Vagina (tissue), 2 donors: ENCODE data around the gene TAF1. TPM values are rescaled to one million over a fixed set of nuclear protein-coding genes. Genes with fewer than 3 reads are reported as not detected.
"Not testable (repeated sequence)": the region's sequence is repeated elsewhere in the genome, so short reads cannot be mapped to it uniquely, and the experiment has no call there.

Experiments
- DNase-seq, 2 donors: peaks; one replicate each; pipeline ENCODE4 v3.0.0-alpha.2; 2017; ENCODE audit errors: extremely low spot score in 2 of 2
- H3K27ac ChIP-seq: fragments of 200-600 bp; sonication (generic); one replicate; pipeline ENCODE4 v1.5.1; 2019
- H3K27me3 ChIP-seq: fragments of 200-600 bp; sonication (generic); one replicate; pipeline ENCODE4 v1.5.1; 2019
- H3K36me3 ChIP-seq, 2 donors: fragments of 200-600 bp; sonication (generic); one replicate each; pipeline ENCODE4 v1.5.1; 2017 to 2019
- H3K4me1 ChIP-seq: fragments of 200-600 bp; sonication (generic); one replicate; pipeline ENCODE4 v1.5.1; 2019
- H3K4me3 ChIP-seq, 2 donors: fragments of 200-600 bp; sonication (generic); 1 replicate in 1 of 2; 2 replicates in 1 of 2; pipeline ENCODE4 v1.5.1; 2016 to 2019
- H3K9me3 ChIP-seq: fragments of 200-600 bp; sonication (generic); one replicate; pipeline ENCODE4 v1.5.1; 2019
- CTCF ChIP-seq, 3 experiments: fragments of 450-650 bp in 2 of 3; fragments of 200-600 bp in 1 of 3; sonication (generic) in 1 of 3; IDR thresholded peaks; one replicate each; pipeline ENCODE4 v1.5.1; 2017 to 2019; ENCODE audit warnings: antibody characterized with exemption in 3 of 3, mild to moderate bottlenecking in 2 of 3, moderate library complexity in 2 of 3
- POLR2A ChIP-seq, 2 donors: fragments of 450-650 bp; IDR thresholded peaks; one replicate each; pipeline ENCODE4 v1.6.1; 2017; ENCODE audit warnings: antibody characterized with exemption in 2 of 2, mild to moderate bottlenecking in 2 of 2, moderate library complexity in 2 of 2
- POLR2AphosphoS5 ChIP-seq, 2 donors: sonication (generic); formaldehyde crosslinking; IDR thresholded peaks; one replicate each; pipeline ENCODE4 v1.9.0; 2017; ENCODE audit warnings: antibody characterized with exemption in 2 of 2, mild to moderate bottlenecking in 2 of 2, low read depth in 1 of 2; ENCODE audit not compliant: insufficient read depth in 1 of 2
- intact Hi-C: fragments of 100-400 bp; cut with DNase I; formaldehyde crosslinking; loops from one replicate; pipeline ENCODE4 v1.15.1; 2023
- total RNA-seq: library from RNA; depleted of rRNA; stranded (reverse); fragments of >200 nt; gene quantifications from one replicate; pipeline ENCODE4 v1.2.3, GENCODE V29; 2016

Gene TAF1
- total RNA-seq, 1 donor from 2014 or later: 49.8 TPM

DNA sequence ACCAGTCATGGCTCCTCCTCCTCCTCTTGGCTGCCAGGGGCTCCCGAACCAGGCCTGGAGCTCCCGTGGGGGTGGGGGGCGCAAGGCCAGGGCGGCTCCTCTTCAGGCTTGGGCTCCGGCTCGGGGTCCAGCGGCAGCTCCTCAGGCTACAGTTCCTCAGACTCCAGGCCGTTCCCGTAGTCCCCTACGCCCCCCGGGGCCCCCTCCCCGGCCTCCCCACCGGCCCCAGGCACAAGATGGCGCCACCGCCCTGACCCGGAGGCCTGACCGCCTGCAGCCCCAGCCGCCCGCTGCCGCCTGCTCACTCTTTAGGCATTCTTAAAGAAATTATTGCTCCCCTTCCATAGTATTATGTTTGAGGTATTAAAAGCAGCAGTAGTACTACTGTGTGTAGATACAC, 54.5 kb downstream of the TAF1 start:
- TF ChIP-seq POLR2AphosphoS5 (IDR thresholded peaks at IDR 0.05; ENCODE audit: insufficient read depth in 1 of 2, low read depth in 1 of 2): no peak
- TF ChIP-seq CTCF (IDR thresholded peaks at IDR 0.05): no peak
- TF ChIP-seq POLR2A (IDR thresholded peaks at IDR 0.05): no peak
- DNase-seq: no peak
- no peaks in the 10 kb centered on the region for H3K4me1 ChIP-seq
- no peaks in the 10 kb centered on the region for H3K9me3 ChIP-seq
- intact Hi-C loops: no loop called here
- H3K27me3 ChIP-seq: no peaks in the 10 kb centered on the region
- no peak overlapping the region for H3K4me3 ChIP-seq
- no peak overlapping the region for H3K27ac ChIP-seq
- H3K36me3 ChIP-seq: peaks cover 0 to 11% of the 10 kb centered on the region in 2 donors

DNA sequence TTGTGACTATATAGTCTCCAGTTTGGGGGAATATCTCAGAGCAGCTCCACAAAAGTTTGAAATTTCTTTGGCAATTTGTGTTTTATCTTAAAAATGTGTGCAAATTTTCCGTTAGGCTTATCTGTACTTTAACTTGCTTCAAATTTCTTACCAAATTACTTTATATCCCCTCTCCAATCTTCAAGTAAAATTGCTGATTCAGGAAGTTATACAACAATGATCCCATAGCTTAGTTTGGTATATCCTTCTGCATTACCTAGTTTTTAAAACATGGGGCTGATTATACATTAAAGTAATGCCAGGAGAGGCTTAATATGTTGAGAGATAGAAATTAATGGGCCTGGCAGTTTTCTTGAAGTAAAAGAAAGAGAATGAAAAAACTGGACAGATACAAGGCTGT, 66.6 kb downstream of the TAF1 start:
- no peak for DNase-seq
- Histone ChIP-seq H3K4me3 (no peak overlapping the region), H3K4me1 (no peaks in the 10 kb centered on the region), H3K27ac (no peak overlapping the region), H3K36me3 (no peaks in the 10 kb centered on the region), H3K9me3 (no peaks in the 10 kb centered on the region), H3K27me3 (no peaks in the 10 kb centered on the region)
- no peak for TF ChIP-seq POLR2A (IDR thresholded peaks at IDR 0.05)
- intact Hi-C loops: no loop called here

GRCh38 chrX:71438750-71439149, 72.6 kb downstream of the TAF1 start:
- Histone ChIP-seq H3K4me3 (no peak overlapping the region), H3K36me3 (peaks cover 0 to 2% of the 10 kb centered on the region in 2 donors), H3K27ac (no peak overlapping the region), H3K4me1 (no peaks in the 10 kb centered on the region), H3K9me3 (no peaks in the 10 kb centered on the region), H3K27me3 (no peaks in the 10 kb centered on the region)
- intact Hi-C loops: no loop called here
- TF ChIP-seq POLR2AphosphoS5 (IDR thresholded peaks at IDR 0.05; ENCODE audit: insufficient read depth in 1 of 2, low read depth in 1 of 2): no peak
- no peak for TF ChIP-seq CTCF (IDR thresholded peaks at IDR 0.05)
- TF ChIP-seq POLR2A (IDR thresholded peaks at IDR 0.05): no peak
- no peak for DNase-seq

DNA sequence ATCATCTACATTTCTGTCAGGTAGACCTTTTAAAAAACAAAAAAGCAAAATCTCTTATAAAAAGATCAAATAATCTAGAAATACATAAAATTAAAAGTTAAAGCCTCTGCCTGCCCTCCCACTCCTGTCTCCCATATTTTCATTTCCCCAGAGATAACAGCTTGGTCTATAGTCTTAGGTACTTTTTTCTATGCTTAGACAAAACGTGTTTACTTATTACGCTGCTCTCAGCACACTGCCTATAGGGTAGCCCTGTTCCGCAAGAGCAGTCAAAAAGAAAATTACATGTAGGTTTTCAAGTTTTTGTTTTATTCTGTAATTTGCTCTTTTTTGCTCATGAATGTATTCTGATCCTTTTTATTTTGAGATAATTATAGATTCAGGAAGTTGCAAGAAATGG, 73.3 kb downstream of the TAF1 start:
- H3K9me3 ChIP-seq: no peaks in the 10 kb centered on the region
- H3K27me3 ChIP-seq: no peaks in the 10 kb centered on the region
- DNase-seq: no peak
- TF ChIP-seq POLR2AphosphoS5 (IDR thresholded peaks at IDR 0.05; ENCODE audit: insufficient read depth in 1 of 2, low read depth in 1 of 2): no peak
- no peak for TF ChIP-seq CTCF (IDR thresholded peaks at IDR 0.05)
- no peak for TF ChIP-seq POLR2A (IDR thresholded peaks at IDR 0.05)
- intact Hi-C loops: no loop called here
- H3K27ac ChIP-seq: no peak overlapping the region
- no peaks in the 10 kb centered on the region for H3K4me1 ChIP-seq
- no peak overlapping the region for H3K4me3 ChIP-seq
- H3K36me3 ChIP-seq: peaks cover 0 to 5% of the 10 kb centered on the region in 2 donors

DNA sequence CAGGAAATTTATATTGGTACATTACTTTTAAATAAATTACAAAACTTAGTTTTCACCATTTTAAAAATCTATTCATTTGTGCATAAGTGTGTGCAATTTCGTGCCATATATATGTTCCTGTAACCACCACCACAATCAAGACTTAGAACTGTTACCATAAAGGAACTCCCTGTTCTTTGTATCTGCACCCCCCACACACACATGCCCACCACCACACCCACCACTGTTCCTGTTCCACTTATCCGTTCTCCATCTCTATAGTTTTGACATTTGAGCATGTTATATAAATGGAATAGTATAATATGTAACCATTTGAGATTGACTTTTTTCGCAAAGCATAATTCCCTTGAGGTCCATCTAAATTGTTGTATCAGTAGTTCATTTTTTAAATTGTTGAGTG, 73.7 kb downstream of the TAF1 start:
- no peaks in the 10 kb centered on the region for H3K9me3 ChIP-seq
- TF ChIP-seq POLR2A (IDR thresholded peaks at IDR 0.05) (no peak), POLR2AphosphoS5 (IDR thresholded peaks at IDR 0.05; ENCODE audit: insufficient read depth in 1 of 2, low read depth in 1 of 2) (no peak), CTCF (IDR thresholded peaks at IDR 0.05) (no peak)
- H3K4me1 ChIP-seq: no peaks in the 10 kb centered on the region
- peaks cover 0 to 10% of the 10 kb centered on the region in 2 donors for H3K36me3 ChIP-seq
- no peak overlapping the region for H3K27ac ChIP-seq
- H3K4me3 ChIP-seq: no peak overlapping the region
- H3K27me3 ChIP-seq: no peaks in the 10 kb centered on the region
- intact Hi-C loops: no loop called here
- no peak for DNase-seq

DNA sequence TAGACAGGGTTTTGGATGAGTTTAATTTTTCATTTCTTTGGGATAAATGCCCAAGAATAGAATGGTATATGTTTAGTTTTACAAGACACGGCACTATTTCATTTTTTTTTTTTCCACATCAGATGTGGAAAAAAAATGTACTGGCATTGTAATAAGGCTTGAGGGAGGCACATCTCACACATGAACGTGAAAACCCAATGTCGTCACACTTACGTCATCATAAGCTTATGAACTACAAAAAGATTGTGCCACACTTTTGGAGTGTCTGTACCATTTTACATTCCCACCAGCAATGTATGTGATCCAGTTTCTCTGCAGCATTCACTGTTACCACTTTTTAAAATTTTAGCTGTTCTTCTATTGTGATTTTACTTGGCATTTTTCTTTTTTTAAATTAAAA, 74.2 kb downstream of the TAF1 start:
- no peak for TF ChIP-seq POLR2A (IDR thresholded peaks at IDR 0.05)
- no peak for TF ChIP-seq CTCF (IDR thresholded peaks at IDR 0.05)
- no peak for TF ChIP-seq POLR2AphosphoS5 (IDR thresholded peaks at IDR 0.05; ENCODE audit: insufficient read depth in 1 of 2, low read depth in 1 of 2)
- Histone ChIP-seq H3K27ac (no peak overlapping the region), H3K4me3 (no peak overlapping the region), H3K27me3 (no peaks in the 10 kb centered on the region), H3K4me1 (no peaks in the 10 kb centered on the region), H3K9me3 (no peaks in the 10 kb centered on the region), H3K36me3 (peaks cover 0 to 15% of the 10 kb centered on the region in 2 donors)
- intact Hi-C loops: no loop called here
- no peak for DNase-seq

DNA sequence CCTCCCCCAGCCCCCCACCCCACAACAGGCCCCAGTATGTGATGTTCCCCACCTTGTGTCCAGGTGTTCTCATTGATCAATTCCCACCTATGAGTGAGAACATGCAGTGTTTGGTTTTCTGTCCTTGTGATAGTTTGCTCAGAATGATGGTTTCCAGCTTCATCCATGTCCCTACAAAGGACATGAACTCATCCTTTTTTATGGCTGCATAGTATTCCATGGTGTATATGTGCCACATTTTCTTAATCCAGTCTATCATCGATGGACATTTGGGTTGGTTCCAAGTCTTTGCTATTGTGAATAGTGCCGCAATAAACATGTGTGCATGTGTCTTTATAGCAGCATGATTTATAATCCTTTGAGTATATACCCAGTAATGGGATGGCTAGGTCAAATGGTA, 75.7 kb downstream of the TAF1 start:
- H3K27ac ChIP-seq, H3K9me3 ChIP-seq, H3K27me3 ChIP-seq, H3K4me3 ChIP-seq, DNase-seq, intact Hi-C loops, H3K4me1 ChIP-seq: not testable (repeated sequence)
- peaks cover 0 to 17% of the 10 kb centered on the region in 2 donors for H3K36me3 ChIP-seq
